Kidney capillary endothelial cell (primary cell): ENCODE results near the gene DCC.

ENCODE experiments used
- DNase-seq: peaks from one replicate; pipeline ENCODE4 v3.0.0-alpha.2; 2018; ENCODE audit warnings: low spot score

Gene DCC

DNA sequence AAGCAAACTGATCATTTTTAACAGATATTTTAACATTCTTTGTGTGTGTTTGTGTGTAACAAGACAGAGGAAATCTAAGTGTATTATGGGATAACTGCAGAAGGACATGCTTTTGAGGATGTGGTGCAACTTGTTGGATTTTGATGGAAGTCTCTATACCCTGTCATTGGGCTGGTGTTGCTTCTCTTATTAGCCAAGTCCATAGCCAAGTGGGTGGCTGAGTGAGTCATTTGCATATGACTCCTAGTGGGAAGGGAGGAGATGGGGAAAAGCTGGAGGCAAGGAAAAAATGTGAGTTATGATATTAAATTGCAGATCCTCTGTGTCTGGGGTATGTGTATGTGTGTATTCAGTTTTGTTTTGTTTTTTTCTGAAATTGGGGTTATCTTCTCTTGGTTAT lies 879.9 kb downstream of the DCC start:
- DNase-seq = no peak

GRCh38 chr18:53224128-53224778 lies 884.3 kb downstream of the DCC start:
- DNase-seq = no peak

DNA sequence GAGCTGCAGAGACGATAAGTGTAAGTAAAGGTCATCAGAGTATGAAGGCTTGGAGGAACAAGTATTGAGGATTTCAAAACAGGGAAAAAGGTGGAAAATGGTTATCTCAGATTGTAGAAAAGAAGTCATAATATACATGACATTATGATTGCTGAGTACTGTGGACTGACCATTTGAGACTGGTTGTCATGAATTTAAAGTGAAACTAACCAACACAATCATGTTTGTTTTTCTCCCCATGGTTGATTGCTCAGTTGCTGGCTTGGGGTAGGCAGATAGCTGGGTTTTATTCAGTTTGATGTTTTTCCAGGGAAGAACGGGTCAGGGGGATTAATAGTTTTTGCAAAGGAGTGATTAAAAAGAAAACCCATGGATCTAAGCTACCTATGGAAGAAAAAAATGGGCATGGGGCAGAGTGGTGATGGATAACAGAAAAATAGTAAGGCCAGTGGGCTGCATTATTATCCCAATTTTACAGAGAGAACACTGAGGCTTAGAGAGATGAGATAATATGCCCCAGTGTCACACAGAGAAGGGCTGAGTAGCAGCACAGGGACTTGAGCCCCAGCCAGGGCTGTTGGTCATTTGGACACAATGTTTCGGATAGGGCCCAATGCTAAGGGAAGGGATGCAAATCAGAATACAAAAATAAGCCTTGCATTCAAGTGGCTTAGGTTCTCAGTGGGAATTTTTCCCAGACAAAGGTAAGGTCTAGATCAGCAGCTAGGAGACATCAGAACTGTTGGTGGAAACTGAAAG lies 885.7 kb downstream of the DCC start:
- DNase-seq = no peak

- DNase-seq = no peak
These were observed 894.6 kb downstream of the DCC start for GRCh38 chr18:53234610-53235009.

DNA sequence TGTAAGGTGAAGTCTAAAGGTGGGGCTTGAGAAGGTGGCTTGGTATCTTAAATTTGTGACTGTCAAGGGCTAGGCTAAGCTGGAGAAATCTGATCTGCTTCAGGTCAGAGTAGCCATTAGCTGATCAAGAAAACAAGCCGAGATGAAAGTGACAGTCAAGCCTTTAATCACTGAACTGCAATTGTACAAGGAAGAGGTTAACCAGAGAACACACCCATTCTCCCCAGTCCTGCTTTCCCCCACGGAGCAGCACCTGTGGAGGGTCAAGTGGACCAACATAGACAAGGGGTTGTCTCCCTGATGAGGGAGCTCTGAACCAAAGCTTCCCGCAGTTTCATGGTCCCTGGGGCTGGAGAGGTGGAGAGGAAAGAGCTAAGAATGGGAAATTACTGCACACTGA lies 901.2 kb downstream of the DCC start:
- no peak for DNase-seq

- no peak for DNase-seq
These were observed 913.8 kb downstream of the DCC start for GRCh38 chr18:53253789-53254188.

GRCh38 chr18:53254265-53254664 lies 914.3 kb downstream of the DCC start:
- no peak for DNase-seq

- DNase-seq = no peak
These were observed 921.2 kb downstream of the DCC start for GRCh38 chr18:53261241-53261640.

DNA sequence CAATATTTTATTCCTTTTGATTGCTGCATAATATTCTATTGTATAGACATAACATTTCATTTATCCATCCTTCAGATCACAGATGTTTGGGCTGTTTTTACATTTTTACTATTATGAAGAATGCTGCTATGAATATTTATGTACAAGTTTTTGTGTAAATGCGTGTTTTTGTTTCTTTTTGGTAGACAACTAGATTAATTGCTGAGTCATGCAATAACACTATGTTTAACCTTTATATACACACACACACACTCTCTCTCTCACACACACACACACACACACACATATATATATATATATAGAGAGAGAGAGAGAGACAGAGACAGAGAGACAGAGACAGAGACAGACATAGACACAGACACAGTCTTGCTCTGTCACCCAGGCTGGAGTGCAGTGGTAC lies 926.9 kb downstream of the DCC start:
- DNase-seq = no peak

DNA sequence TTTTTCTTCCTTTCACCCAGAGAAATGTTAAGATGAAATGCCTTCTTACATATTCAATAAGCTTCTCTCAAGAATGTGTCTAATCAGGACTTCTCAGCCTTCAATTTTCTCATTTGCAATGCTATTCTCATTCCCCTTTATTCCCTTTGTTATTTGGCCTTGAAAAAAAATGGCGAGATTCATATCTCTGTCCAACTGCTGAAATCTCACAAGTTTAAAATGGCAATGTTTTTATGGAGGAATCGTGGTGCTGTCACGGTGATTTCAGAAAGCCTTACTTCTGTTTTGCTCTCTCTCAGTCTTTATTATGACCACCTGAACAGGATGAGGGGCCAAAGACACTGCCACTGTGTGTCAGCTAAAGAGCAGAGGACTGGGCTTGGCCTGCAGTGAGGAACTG lies 928.5 kb downstream of the DCC start:
- no peak for DNase-seq

DNA sequence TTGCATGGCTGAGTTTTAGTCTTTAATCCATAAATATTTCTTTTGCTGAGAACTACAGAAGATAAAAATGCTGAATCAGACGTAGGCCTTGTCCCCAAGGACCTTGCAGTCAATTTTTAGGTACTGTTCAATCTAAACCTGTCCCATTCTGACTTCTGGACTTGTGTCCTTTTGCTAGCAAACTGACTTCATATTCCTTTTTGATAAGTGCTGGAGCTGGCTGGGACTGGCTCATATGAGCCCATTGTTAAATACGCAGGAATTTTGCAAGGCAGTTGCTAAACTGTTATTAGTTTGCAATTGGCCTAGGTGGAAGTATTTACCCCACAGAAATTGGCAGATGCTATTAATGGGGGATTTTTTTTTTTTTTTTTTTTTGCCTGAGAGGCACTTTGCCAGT lies 941.4 kb downstream of the DCC start:
- DNase-seq = no peak

DNA sequence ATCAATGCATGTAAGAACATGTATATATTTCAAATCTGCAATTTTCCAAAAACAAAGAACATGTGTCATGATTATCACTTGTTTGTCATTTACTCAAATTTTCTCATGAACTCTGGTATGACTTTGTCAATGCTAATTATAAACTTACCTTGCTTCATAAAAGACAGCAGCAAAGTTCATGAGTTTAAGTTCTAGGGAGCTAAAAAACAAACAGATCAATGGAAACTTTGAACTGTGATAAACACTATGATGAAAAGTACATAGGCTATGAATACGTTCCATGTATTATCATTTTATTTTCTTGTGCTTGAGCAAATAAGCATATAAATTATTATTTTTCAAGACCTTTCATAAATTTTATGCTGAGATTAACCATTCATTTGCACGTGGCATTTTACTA lies 943.7 kb downstream of the DCC start:
- no peak for DNase-seq

DNA sequence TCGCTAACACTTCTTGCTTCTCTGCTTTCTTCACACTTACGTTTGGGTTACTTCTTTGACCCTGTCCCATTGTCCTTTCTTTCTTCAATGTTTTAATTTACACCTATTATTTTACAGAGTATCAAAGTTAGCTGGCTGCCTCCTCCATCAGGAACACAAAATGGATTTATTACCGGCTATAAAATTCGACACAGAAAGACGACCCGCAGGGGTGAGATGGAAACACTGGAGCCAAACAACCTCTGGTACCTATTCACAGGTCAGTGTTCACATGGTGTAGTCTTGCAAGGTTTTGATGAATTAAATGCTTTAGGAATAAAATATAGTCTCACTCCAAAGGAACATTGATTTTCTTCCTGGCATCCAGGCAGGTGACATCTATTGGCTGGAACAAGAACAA lies 965.5 kb downstream of the DCC start:
- DNase-seq = no peak

DNA sequence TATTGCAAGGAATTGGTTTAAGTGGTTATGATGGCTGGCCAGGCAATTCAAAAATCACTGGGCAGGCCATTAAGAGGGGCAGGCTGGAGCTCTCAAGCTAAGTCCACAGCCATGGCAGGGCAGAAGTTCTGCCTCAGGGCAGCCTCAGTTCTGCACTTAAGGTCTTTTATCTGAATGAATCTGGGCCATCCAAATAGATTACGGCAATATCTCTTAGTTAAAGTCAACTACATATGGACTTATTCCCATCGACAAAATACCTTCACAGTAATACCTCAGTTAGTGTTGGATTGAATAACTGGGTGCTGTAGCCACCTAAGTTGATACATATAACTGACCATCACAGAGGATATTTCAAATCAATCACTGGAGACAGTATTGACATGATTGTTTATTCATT lies 979.6 kb downstream of the DCC start:
- no peak for DNase-seq

DNA sequence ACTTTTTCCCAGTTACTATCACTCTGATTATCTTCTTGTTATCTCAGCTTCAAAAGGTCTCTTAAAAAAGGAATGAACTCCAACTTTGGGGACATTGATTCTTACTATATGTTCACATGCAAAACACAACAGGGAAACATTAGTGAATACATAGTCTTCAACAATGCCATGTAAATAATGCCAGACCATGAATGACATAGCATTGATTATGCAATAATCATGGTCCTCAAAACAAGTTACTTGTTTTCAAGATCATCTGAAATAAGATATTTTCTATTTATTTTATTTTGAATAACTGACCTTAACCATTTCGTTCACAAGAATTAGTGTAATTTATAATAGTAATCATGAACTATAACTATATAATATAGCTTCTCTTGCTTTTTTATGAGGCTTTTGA lies 982.2 kb downstream of the DCC start:
- DNase-seq = no peak

- no peak for DNase-seq
These were observed 984.4 kb downstream of the DCC start for GRCh38 chr18:53324353-53324752.

DNA sequence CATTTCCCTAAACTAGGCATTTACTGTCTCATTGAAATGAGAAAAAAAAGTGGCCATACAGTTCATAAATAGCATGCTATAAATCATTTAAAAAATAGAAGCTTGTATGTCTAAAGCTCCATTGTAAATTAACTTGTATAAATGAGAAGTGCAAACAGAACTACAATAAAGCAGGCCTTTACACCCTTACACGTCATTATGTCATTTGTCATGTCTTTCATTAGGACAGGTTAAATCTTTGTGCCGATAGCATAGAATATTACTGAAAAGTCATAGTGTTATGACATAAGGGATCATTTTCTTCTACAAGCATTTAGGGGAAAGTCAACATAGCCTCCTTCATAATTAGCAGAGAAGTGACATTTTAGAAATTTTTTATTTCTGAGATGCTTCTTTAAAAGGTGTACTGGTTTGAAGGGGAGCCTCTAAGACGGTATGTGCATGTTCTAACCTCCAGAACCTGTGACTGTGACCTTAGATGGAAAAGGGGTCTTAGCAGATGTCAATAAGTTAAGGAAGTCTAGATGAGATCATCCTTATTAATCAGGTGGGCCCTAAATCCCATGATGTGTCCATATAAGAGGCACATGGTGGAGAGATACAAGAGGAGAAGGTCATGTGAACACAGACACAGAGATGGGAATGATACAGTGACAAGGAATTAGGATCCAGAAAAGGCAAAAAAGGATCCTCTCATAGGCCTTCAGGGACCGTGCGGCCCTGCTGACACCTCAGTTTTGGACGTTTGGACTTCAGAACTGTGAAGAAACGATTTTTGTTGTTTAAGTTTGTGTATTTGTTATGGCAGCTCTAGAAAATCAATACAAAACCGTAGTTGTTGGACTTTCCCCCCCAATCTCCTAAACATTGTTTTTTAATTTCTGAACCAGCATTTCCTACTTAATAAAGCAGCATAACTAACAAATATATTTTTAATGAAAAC lies 1020.8 kb downstream of the DCC start:
- no peak for DNase-seq

DNA sequence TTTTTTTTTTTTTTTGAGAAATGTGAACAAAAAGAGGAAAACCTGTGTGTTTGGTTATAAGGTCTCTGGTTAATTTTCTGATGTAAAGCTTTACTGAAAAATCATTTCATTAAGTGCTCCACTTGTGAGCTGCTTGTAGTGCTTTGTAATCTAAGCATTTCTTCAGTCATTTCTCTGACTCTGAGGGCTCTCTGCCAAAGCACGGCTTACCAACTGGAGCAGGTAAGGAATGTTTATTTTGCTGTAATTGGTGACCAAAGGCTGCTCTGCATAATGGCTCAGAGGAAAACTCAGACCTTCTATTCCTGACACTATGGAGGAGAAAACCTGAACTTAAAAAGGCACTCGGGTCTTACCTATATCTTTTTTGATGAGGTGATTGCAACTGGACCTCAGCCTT lies 1035.6 kb downstream of the DCC start:
- no peak for DNase-seq

GRCh38 chr18:53380063-53380639 lies 1040.2 kb downstream of the DCC start:
- peak; percentile 29 for DNase-seq

DNA sequence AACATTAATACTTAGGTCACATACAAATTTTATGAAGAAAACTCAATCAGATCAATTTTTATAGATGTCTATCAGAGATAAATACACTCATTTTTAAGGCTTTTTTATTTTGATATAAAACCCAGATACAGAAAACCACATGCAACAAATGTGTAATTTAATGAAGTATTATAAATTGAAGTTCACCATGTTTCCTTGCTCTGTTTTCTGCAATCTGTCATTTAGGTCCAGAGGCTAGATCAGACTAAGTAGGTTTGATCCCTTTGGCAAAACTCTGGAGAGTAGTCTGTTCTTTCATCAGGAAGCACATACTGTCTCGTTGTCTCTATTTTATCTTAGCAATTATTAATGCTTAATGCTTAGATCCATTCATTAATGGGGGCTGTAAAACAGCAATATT lies 1042.9 kb downstream of the DCC start:
- DNase-seq = no peak

- no peak for DNase-seq
These were observed 1045.9 kb downstream of the DCC start for GRCh38 chr18:53385889-53386288.

GRCh38 chr18:53387581-53387980 lies 1047.6 kb downstream of the DCC start:
- DNase-seq = no peak

- no peak for DNase-seq
These were observed 1062.7 kb downstream of the DCC start for GRCh38 chr18:53402670-53403069.
